GM18526 (cell line): ENCODE measurements around the gene ACACB.

Experiments used
- POLR2A ChIP-seq: IDR thresholded peaks from 3 replicates; pipeline ENCODE4 v1.6.1; 2011; ENCODE audit not compliant: insufficient read length; ENCODE audit errors: extremely low read depth

ACACB gene

DNA sequence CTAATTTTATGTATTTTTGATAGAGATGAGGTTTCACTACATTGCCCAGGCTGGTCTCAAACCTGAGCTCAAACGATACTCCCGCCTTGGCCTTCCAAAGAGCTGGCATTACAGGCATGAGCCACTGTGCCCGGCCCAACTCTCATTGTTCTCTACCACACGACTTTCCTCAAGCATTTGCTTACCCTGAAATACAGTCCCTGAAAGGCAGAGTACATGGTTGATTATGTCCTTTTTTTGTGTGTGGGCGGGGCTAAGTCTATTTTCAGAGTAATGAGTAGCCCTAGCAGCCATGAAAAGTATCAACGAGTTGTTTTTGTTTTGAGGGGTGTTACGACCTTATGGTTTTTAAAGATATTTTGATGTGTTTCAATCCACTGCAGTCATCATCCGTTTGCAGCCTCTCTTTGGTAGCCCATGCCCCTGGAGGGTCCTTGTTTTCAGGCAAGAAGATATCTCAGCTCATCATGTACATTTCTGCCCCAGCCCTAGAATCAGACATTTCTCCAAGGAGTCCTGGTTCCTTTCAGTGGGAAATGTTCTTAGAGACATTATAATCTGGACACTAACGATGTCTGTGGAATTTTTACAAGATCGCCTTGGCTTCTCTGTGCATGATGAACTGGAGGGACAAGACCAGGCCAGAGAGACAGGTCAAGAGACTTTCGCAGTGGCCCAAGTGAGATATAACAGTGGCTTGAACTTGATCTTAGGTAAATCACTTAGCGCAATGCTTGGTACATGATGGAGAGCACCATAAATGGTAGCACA, 8.7 kb downstream of the ACACB start:
- no peak for TF ChIP-seq POLR2A

DNA sequence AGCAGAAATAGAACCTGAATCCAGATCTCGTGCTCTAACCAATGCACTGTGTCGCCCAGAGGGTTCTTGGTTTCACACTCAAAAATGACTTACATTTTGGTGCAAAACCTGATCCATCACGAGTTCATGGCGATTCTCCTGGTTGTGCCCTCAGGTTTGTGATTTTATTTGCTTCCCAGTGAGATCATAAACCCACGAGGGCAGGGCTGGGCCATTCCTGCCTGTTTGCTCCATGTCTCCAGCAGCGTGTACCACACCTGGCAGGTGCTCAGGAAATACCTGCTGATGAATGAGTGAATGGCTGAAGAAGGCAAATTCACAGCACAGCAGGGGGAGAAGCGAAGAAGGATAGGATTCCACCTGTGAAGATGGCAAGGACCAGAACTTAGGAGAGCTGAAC, 9.4 kb downstream of the ACACB start:
- no peak for TF ChIP-seq POLR2A

DNA sequence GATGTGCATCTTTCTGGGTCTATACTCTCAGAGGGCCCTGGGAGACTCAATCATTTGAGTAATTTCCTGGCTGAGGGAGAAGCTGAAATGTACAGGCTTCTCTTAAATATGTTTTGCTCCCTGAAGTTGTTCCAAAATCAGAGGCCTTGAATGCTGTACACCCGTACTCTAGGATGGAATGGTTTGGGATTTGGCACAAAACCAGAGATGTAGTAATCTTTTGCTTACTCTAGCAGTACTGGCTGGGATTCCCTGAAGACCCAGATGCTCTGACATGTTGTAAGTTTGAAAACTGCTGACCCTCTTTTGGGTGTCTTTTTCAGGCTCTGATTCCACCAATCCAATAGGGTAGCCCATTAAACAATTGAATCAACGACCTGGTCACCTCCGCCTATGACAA, 10.4 kb downstream of the ACACB start:
- no peak for TF ChIP-seq POLR2A

DNA sequence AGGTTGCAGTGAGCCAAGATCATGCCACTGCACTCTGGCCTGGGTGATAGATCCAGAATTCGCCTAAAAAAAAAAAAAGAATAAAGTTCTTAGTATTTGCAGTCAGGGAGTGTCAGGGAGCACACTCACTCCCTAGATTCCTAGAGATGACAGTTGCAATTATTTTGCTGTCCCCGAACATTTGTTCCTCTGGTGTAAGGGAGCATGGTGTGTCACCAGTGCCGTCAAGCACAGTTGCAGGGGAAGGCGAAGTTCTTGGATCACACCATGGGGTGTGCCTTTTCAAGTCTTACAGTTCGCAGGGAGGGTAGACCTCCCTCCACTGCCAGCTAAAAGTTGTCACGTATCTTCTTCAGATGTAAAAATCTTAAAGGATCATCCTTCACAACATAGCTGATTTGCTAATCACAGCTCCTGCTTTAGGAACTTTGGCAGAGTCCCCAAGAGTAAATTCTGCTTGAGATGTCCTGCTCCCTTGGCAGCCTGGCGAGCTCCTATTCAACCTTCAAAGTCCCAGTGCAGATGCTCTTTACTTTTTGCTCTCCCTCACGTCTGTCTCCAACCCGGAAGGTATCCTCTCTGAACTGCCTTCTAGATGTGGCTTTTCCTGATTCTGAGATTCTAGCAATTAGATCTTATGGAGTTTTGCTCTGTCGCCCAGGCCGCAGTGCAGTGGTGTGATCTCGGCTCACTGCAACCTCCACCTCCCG, 11.3 kb downstream of the ACACB start:
- no peak for TF ChIP-seq POLR2A

DNA sequence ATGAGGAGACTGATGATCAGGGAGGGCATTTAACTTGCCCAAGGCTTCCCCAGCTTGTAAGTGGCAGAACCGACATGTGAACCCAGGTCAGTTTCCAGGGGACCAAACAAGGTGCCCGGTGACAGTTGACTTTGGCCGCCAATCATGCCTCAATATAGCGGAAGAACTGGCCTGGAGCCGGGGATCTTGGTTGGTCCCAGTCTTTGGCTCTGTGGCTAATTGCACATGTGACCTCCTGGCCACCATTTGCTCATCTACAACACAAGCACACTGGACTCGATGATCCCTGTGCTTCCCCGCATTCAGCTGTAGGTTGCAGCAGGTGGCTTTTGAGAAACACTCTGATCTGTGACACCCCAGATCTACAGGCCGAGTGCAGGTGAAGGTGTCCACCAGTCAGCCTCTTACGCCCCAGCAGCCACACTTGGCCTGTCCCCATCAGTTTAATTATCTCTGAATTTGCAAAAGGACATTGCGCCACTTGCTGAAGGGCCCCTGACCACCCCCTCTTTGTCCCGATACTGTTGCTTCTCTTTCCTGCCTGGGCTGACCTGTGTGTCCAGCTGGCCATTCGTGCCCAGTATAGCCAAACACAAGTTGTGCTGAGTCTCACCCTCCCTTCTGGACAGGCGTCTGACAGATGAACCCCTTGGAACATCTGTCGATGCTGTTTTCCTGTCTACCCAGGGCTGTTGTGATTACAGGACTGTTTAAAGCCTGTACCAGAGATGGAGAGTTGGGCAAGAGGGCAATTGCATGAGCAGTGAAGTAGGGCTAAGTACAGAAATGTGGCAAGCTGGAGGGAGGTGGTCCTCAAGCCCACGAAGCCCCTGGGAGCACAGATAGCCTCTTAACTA, 14.1 kb downstream of the ACACB start:
- TF ChIP-seq POLR2A, result no peak

- TF ChIP-seq POLR2A, result no peak
Observed at GRCh38 chr12:109131154-109132050, 15.0 kb downstream of the ACACB start.

GRCh38 chr12:109134186-109134917, 18.0 kb downstream of the ACACB start:
- no peak for TF ChIP-seq POLR2A

GRCh38 chr12:109137055-109137454, 20.7 kb downstream of the ACACB start:
- TF ChIP-seq POLR2A, result no peak

DNA sequence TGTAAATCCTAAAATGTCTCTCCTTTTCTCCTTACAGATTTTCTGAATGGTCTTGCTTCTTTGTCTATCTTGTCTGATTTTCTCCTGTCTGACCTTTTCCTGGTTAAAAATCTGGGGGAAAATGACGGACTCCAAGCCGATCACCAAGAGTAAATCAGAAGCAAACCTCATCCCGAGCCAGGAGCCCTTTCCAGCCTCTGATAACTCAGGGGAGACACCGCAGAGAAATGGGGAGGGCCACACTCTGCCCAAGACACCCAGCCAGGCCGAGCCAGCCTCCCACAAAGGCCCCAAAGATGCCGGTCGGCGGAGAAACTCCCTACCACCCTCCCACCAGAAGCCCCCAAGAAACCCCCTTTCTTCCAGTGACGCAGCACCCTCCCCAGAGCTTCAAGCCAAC, 23.0 kb downstream of the ACACB start:
- TF ChIP-seq POLR2A, result no peak

DNA sequence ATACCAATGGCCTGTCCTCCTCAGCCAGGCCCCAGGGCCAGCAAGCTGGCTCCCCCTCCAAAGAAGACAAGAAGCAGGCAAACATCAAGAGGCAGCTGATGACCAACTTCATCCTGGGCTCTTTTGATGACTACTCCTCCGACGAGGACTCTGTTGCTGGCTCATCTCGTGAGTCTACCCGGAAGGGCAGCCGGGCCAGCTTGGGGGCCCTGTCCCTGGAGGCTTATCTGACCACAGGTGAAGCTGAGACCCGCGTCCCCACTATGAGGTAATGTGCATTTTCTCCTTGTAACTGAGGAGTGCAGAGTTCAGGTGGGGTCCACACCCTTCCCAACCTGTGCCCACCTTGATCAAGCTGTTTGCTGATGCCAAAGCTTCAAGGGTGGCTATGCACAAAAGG, 23.4 kb downstream of the ACACB start:
- no peak for TF ChIP-seq POLR2A

DNA sequence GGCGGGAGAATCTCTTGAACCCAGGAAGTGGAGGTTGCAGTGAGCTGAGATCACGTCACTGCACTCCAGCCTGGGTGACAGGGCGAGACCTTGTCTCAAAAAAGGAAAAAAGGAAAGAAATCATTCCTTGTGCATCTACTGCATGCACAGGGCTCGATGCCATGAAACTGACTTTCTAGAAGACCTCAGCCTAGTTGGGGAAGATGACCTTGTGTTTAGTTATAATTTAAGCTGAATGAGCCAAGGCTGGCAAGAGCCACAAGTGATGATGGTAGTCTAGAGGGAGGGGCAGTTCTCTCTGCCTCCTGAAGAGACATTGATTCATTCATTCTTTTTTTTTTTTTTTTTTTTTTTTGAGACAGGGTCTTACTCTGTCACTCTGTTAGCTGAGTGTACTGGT, 24.2 kb downstream of the ACACB start:
- TF ChIP-seq POLR2A, result no peak

DNA sequence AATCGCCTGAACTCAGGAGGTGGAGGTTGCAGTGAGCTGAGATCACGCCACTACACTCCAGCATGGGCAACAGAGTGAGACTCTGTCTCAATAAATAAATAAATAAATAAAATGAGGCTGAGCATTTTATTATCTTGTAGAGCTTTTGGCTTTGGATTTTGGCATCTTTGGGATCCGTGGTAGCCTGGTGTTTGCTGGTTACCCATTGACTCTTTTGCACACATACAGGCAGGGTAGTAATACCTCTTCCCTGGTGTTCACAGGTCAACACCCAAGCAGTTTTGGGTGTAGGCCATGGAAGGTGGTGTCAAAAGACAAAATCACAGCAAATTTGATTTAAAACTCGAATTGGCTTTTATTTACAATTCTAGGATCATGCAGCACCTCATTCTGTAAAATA, 27.8 kb downstream of the ACACB start:
- TF ChIP-seq POLR2A, result no peak

DNA sequence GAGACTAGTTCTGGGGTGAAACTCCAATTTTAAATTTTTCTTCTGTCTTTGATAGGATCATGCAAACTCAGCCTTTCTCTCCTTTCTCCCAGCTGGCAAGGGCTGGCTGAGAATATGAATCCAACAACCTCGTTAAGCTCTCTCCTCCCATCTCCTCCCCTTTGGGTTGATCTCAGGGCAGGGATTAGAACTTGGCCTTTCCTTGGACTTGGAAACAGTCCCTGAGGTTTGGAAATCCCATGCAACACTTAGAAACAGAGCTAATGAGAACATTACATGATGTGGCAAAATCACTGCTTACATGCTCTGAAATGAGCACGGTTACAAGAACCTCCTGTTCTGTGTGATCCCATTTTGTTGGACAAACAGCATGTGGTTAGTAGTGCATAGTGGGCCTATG, 31.6 kb downstream of the ACACB start:
- no peak for TF ChIP-seq POLR2A

DNA sequence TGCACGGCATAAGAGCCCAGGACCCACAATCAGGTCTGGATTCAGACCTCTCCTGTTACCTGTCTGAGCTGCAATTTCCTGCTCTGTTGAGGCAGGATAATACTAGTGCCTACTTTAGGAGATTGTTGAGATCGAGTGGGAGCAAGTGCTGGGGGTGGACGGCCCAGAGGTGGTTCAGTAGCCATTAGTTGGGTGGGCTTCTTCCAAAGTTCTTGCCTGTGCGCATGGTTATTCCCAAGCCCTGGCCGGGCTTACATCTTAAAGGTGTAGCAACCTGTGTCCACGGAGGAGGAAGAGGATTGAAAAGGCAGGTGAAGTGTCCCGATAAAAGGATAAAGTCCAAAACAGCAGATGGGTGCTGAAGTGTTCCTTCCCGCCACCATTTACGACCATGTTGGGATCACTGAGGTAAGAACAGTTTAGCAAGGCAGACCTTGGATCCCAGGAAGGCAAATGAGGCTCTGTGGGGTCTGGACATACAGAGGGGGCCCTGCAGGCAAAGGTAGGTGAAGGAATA, 33.8 kb downstream of the ACACB start:
- no peak for TF ChIP-seq POLR2A
